SK-N-MC (cell line): ENCODE data around the gene RBM23.
"Not testable (repeated sequence)": the region's sequence is repeated elsewhere in the genome, so short reads cannot be mapped to it uniquely, and the experiment has no call there.

Experiments used
- DNase-seq: peaks from one replicate; pipeline ENCODE4 v3.0.0-alpha.2; 2011; ENCODE audit warnings: low read depth, low spot score
- H3K27ac ChIP-seq: fragments of 200-600 bp; sonication (generic); 2 replicates; pipeline ENCODE4 v1.5.1; 2016; ENCODE audit warnings: mixed run types
- H3K36me3 ChIP-seq: fragments of 200-600 bp; sonication (generic); 2 replicates; pipeline ENCODE4 v1.6.1; 2017; ENCODE audit warnings: antibody characterized with exemption, low read length, mixed read lengths; ENCODE audit not compliant: insufficient read depth
- H3K4me3 ChIP-seq: fragments of 200-600 bp; sonication (generic); 2 replicates; pipeline ENCODE4 v1.5.1; 2016
- H3K9ac ChIP-seq: fragments of 200-600 bp; sonication (generic); 2 replicates; pipeline ENCODE4 v1.8.0; 2017; ENCODE audit warnings: mixed run types, mixed read lengths; ENCODE audit not compliant: insufficient read length
- H3K9me3 ChIP-seq: fragments of 200-600 bp; sonication (generic); 2 replicates; pipeline ENCODE4 v1.6.1; 2017; ENCODE audit warnings: low read depth, mild to moderate bottlenecking, antibody characterized with exemption, low read length, moderate library complexity, mixed read lengths
- EZH2 ChIP-seq: fragments of 200-600 bp; sonication (generic); IDR thresholded peaks from one replicate; pipeline ENCODE4 v1.6.1; 2017; ENCODE audit warnings: antibody characterized with exemption
- FOXP2 ChIP-seq: optimal IDR thresholded peaks from 2 replicates; pipeline ENCODE3; 2011; ENCODE audit warnings: mild to moderate bottlenecking, moderate library complexity; ENCODE audit not compliant: insufficient read depth; ENCODE audit errors: extremely low read length, control extremely low read depth
- POLR2AphosphoS5 ChIP-seq: IDR thresholded peaks from 2 replicates; pipeline ENCODE4 v1.6.1; 2012; ENCODE audit warnings: mild to moderate bottlenecking, low read depth, low read length, borderline replicate concordance

RBM23 gene

DNA sequence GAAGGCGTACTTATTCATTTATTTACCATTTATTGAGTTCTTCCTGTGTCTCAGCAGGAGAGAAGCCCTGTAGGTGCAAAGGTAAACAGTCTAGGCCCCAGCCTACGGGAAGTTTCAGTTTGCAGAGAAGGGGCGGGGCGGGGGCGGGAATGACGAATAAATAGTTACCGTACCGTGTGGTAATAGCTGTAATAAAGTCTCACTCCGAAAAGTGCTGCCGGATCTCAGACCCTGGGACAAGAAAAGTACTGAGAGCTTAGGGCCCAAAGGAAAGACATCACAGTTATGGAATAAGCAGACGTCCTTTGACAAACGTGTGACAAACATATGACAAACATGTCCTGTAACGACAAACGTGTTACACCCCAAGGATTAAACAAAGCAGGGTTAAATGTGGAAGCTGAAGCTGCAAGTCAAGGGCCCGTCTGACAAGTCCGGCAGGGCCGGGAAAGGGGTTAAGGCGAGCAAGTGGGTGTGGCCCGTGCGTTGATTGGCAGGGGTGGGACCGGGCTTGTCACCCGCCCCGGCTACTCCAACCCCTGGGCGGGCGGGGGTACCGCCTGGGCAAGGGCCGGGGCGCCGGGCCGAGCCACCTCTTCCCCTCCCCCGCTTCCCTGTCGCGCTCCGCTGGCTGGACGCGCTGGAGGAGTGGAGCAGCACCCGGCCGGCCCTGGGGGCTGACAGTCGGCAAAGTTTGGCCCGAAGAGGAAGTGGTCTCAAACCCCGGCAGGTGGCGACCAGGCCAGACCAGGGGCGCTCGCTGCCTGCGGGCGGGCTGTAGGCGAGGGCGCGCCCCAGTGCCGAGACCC, 47.5 kb downstream of the RBM23 start, which contains the start of gene LRP10:
Gene LRP10, plus strand, starts transcription at position 517 of the 809 bp plus-strand sequence. CDS start 564 bp downstream, outside the sequence.
- DNase-seq: no peak
- H3K36me3 ChIP-seq: no peaks in the 10 kb centered on the region
- no peak for TF ChIP-seq POLR2AphosphoS5
- peak; percentile 62 for TF ChIP-seq FOXP2
- peak within 1 kb of the TSS; percentile 88 for H3K4me3 ChIP-seq
- H3K27ac ChIP-seq: peak within 1 kb of the TSS; percentile 88
- peak within 1 kb of the TSS; percentile 57 for H3K9ac ChIP-seq
- no peaks in the 10 kb centered on the region for H3K9me3 ChIP-seq

DNA sequence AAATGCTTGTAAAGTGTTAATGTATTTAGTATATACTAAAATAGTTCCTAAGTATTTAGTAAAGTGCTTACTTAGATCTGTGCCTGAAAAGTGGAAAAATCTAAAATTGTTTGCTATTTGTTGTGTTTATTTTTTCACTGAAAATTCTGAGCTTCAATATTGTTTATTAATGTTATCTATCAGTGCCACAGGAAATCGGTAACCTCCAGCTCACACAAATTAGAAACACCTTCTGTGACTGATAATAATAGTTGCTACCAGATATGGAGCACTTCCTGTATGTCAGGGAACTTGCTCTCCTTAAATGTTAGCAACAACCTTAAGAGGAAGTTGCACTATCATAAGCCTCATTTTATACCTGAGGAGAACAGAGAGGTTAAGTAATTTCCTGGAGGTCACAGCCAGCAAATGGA, 48.1 kb downstream of the RBM23 start:
- no peak for TF ChIP-seq FOXP2
- no peak for TF ChIP-seq POLR2AphosphoS5
- TF ChIP-seq EZH2: no peak
- DNase-seq: no peak
- Histone ChIP-seq H3K9ac (peak overlapping the region; percentile 57), H3K9me3 (no peaks in the 10 kb centered on the region), H3K4me3 (peak overlapping the region; percentile 88), H3K36me3 (no peaks in the 10 kb centered on the region), H3K27ac (peak overlapping the region; percentile 88)

DNA sequence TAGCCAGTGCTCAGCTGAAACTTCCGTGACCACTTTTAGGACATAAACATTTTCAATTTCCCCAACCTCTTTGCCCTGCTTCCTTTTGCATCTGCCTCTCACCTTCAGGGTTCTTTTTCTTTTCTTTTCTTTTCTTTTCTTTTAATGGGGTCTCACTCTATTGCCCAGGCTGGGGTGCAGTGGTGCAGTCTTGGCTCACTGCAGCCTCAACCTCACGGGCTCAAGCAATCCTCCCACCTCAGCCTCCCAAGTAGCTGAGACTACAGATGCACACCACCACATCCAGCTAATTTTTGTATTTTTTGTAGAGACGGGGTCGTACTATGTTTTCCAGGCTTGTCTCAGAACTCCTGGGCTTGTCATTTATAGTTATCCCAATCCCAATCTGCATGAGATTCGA, 52.1 kb downstream of the RBM23 start:
- Histone ChIP-seq H3K4me3 (no peak overlapping the region), H3K36me3 (no peaks in the 10 kb centered on the region), H3K27ac (no peak overlapping the region), H3K9me3 (no peaks in the 10 kb centered on the region), H3K9ac (no peak overlapping the region)
- no peak for TF ChIP-seq EZH2
- no peak for TF ChIP-seq POLR2AphosphoS5
- no peak for TF ChIP-seq FOXP2
- no peak for DNase-seq

DNA sequence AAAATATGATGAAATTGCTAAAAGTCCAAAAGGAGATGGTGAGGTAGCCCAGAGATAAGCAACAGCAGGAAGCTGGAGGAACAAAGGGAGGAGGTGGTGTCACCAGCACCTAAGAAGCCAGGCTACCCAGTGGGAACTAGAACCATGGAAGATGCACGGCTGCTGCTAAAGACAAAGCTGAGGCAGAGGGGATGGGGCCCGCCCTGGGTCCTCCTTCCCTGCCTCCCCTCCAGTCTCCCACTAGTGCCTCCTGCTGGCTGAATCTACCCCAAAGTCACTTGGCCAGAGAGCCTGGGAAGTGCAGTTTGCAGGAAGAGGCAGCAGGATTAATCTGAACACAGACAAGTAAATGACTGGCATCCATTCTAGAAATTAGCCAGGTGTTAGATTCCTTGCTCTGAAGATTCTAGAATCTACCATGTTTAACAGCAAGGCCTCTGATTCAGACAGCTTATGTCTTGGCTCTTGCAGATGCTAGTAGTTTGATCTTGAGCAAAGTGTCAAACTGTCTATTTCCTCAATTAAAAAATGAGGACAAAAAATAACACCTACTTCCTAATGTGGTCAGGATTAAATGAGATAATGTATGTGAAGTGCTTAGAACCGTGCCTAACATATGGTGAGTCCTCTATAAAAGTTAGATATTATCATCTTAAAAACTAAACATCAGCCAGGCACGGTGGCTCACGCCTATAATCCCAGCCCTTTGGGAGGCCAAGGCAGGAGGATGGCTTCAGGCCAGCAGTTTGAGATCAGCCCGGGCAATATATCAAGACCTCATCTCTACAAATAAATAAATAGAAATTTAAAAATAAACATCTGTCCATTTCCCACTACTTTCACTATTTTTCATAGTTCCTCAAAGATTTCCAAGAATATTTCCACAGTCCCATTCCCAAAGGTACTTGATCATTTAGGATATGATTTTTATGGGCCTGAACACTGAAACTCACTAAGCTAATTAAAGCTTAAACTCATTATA, 53.2 kb downstream of the RBM23 start:
- DNase-seq: no peak
- H3K4me3 ChIP-seq: no peak overlapping the region
- no peak overlapping the region; the same call in 1 of the 2 replicates for H3K27ac ChIP-seq
- no peak overlapping the region for H3K9ac ChIP-seq
- H3K9me3 ChIP-seq: no peaks in the 10 kb centered on the region
- H3K36me3 ChIP-seq: no peaks in the 10 kb centered on the region
- TF ChIP-seq POLR2AphosphoS5 (no peak), EZH2 (no peak), FOXP2 (no peak)

DNA sequence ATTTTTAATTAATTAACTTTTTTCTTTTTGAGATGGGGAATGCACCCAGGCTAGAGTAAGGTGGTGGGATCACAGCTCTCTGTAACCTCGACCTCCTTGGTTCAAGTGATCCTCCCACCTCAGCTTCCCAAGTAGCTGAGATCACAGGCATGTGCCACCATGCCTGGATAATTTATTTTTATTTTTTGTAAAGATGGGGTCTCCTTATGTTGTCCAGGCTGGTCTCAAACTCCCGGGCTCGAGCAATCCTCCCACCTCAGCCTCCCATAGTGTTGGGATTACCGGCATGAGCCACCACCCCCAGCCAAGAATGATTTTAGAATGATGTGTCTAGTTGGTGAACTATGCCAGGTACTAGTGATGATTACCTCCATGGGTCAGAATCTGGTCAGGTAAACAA, 54.0 kb downstream of the RBM23 start:
- no peak for DNase-seq
- H3K9ac ChIP-seq: no peak overlapping the region
- no peak for TF ChIP-seq POLR2AphosphoS5
- TF ChIP-seq EZH2: no peak
- TF ChIP-seq FOXP2: no peak

DNA sequence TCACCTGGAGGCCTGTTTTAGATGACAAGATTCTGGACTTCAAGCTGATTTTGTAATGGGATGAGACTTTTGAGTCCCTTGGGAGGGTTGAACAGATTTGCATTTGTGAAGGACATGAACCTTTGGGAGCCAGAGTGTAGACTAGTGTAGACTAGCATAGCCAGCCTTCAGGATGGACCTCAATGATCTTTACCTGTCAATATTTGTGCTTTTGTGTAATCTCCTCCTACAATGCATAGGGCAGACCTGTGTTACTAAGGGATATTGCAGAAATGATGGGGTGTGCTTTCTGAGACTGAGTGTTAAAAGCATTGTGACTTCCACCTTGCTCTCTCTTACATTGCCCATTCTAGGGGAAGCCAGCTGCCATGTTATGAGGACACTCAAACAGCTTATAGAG, 57.3 kb downstream of the RBM23 start:
- no peak overlapping the region for H3K9ac ChIP-seq
- no peaks in the 10 kb centered on the region for H3K9me3 ChIP-seq
- H3K36me3 ChIP-seq: no peaks in the 10 kb centered on the region
- DNase-seq: no peak
- no peak overlapping the region for H3K4me3 ChIP-seq
- TF ChIP-seq EZH2 (no peak), POLR2AphosphoS5 (no peak), FOXP2 (no peak)
- no peak overlapping the region for H3K27ac ChIP-seq

More for the DNA sequence above, 54.0 kb downstream of the RBM23 start:
- H3K36me3 ChIP-seq: no peaks in the 10 kb centered on the region
- H3K4me3 ChIP-seq: no peak overlapping the region
- H3K9me3 ChIP-seq: no peaks in the 10 kb centered on the region
- H3K27ac ChIP-seq: no peak overlapping the region

DNA sequence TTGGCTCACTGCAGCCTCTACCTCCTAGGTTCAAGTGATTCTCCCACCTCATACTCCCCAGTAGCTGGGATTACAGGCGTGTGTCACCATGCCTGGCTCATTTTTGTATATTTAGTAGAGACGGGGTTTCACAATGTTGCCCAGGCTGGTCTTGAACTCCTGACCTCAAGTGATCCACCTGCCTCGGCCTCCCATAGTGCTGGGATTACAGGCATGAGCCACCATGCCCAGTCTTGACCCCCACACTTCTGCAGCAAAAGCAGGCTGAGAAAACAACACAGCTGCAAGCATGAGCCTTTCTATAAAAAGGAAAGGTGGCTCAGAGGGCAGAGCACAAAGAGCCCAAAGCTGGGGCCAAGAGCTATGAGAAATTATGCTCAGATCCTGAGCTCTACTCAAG, 58.6 kb downstream of the RBM23 start:
- not testable (repeated sequence) for H3K27ac ChIP-seq, DNase-seq, H3K9ac ChIP-seq

DNA sequence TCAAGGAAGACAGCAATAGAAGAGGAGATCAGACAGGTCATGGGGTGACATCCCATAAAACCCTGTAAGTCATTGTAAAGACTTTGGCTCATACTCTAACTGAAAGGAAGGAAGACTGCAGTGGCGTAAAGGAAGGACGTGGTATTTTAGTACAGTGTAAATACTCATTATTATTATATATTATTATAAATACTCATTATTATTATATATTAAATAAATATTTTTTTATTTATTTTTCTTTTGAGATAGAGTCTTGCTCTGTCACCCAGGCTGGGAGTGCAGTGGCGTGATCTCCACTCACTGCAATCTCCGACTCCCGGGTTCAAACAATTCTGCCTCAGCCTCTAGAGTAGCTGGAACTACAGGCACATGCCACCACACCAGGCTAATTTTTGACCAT, 62.5 kb downstream of the RBM23 start:
- no peak overlapping the region for H3K27ac ChIP-seq
- H3K9ac ChIP-seq: no peak overlapping the region
- no peak overlapping the region for H3K4me3 ChIP-seq
- H3K36me3 ChIP-seq: no peaks in the 10 kb centered on the region
- no peak for DNase-seq
- TF ChIP-seq POLR2AphosphoS5: no peak
- TF ChIP-seq FOXP2: no peak
- TF ChIP-seq EZH2: no peak
- H3K9me3 ChIP-seq: no peaks in the 10 kb centered on the region

More for the DNA sequence above, 58.6 kb downstream of the RBM23 start:
- not testable (repeated sequence) for H3K9me3 ChIP-seq, H3K4me3 ChIP-seq, H3K36me3 ChIP-seq
